ENCODE results near the gene C5orf22.
"Not testable (repeated sequence)": the region's sequence is repeated elsewhere in the genome, so short reads cannot be mapped to it uniquely, and the experiment has no call there.

Gene C5orf22

DNA sequence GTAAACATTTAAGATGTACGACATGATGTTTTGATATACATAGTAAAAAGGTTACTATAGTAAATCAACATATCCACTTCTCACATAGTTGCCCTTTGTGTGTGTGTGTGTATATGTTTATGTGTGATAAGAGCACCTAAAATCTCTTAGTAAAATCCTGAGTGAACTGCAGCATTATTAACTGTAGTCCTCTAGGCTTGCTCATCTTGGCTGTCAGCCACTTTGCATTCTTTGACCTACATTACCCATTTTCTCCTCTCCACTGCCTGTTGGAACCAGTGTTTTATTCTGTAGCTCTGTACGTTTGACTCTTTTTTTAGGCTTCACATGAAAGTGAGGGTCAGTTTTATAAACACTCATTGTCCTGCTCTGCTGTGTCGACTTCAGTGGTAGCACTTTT lies 24.4 kb downstream of the C5orf22 start:
- no peak for DNase-seq

DNA sequence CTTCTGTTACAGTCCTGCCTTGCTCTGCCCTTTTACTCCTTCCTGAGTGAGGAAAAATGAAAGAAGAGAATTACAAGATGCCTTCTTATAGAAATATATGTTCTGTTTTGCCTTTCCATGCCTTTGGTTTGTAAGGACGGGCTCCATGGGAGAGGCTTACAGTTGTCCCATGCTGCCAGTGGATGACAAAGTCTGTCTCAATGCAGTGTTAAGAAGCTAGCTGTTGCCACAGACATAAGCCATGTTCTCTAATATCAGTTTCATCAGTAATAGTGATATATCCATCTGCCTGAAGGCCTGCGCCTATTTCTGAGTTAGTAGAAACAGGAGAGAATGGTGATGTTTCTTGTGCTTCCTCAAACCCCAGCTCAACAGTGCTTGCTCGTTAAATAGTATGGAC lies 27.8 kb downstream of the C5orf22 start:
- DNase-seq, result no peak

DNA sequence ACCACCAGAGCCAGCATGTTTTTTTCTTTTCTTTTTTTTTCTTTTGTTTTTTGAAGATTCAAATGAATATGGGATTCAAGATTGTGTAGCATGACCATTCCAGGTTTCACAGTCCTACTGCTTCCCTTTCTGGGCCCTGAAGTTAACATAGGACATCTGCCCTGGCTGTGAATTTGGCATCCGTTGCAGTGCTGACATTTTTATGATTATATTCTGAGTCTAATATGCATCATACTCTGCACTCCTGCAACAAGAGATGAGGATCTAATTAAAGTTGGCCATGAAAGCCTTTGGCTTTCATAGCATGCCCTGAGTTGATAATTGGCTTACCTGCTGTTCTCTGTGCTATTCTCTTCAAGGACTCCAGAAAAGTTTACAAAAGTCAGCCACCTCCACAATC lies 29.8 kb downstream of the C5orf22 start:
- no peak for DNase-seq

DNA sequence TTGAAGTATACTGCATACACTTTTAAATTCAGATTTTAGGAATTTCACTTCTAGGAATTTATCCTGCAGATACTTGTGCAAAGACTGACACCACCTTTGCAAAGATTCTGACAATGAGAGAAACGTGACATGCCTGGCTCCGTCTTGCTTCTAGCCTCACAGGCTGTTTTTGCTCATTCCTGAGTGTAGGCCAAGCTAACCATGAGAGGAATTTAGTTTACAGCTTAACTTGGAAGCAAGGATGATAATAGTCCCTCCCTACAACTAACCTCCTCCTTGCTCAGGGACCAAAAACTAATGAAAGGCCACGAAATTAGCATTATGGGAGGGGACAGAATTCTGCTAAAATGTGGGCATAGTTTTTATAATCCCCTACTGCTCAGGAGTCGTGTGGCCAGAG lies 31.1 kb downstream of the C5orf22 start:
- DNase-seq, result no peak

DNA sequence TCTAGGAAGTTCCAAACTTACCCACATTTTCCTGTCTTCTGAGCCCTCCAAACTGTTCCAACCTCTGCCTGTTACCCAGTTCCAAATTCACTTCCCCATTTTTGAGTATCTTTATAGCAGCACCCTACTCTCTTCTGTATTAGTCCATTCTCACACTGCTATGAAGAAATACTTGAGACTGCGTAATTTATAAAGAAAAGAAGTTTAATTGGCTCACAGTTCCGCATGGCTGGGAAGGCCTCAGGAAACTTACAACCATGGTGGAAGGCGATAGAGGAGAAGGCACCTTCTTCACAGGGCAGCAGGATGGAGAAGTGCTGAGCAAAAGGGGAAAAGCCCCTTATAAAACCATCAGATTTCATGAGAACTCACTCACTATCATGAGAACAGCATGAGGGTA lies 34.3 kb downstream of the C5orf22 start:
- not testable (repeated sequence) for DNase-seq

DNA sequence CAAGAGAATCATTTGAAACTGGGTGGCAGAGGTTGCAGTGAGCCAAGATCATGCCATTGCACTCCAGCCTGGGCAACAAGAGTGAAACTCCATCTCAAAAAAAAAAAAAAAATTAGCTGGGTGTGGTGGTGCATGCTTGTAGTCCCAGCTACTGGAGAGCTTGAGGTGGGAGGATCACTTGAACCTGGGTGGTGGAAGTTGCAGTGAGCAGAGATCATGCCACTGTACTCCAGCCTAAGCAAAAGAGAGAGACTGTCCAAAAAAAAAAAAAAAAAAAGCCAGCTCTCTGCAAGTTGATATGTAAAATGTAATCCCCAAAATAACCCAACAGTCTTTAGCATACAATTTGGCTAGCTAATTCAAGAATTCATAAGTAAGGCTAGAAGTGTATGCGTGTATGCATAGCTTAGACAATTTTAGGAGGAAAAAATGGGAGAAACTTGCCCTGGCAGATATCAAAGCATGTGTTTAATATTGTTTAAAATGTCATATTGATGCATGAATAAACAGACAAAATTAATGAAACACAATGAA lies 36.3 kb downstream of the C5orf22 start:
- DNase-seq, result no peak

DNA sequence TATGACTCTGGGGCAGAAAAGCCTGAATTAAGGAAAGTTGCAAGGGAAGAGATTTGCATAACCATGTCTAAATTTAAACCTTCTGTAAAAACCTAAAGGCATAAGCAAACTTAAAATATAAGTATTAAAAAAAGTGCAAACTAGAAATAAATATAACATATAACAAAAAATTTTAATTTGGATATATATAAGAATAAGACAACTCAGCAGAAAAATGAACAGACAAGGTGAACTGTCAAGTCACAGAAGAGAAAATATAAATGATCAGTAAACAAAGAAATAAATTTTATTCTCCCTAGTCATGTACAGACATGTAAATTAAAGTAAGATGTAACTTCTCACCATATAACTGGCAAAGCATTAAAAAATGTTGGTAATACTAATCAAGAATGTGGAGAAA lies 37.0 kb downstream of the C5orf22 start:
- DNase-seq, result no peak

DNA sequence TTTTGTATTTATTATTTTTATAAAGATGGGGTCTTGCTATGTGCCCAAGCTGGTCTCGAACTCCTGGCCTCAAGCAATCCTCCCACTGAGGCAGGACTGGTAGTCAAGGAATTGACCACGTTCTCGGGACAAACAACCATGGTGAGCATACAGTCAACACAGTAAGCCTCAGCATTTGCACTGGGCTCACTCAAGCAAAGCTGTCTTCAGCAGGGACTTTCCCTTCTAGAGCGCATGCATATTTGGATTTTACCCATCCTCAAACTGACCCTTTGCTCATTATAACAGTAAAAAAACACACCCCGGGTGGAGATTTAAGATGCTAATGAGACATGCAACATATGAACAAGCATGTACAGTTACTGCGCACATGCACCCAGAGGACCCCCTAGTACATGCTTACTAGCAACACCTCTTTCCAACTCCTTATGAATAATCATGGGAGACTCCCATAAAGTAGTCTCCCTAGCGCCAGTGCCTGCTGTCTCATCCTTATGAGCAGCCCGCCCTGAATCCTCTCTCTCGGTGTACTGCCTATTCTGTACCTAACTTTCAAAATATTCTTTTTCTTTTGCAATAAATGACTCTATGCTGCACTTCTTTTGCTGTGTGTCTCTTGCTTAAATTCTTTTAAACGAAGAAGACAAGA lies 41.5 kb downstream of the C5orf22 start:
- DNase-seq, result no peak

DNA sequence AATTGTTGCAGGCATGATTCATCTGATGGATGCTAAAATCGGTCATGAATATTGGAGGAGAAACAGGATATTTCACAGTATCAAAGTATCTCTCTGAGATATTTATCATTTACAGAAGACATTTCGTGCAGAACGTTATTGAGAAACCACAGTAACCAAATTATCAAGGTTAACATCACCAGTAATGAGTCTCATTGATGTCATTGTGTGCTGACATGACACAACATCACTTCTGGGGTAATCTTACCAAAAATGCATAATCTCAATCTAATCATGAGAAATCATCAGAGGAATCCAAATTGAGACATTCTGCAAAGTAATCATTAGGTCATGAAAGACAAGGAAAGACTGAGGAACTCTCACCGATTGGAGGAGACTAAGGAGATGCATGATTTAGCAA lies 42.7 kb downstream of the C5orf22 start:
- no peak for DNase-seq

DNA sequence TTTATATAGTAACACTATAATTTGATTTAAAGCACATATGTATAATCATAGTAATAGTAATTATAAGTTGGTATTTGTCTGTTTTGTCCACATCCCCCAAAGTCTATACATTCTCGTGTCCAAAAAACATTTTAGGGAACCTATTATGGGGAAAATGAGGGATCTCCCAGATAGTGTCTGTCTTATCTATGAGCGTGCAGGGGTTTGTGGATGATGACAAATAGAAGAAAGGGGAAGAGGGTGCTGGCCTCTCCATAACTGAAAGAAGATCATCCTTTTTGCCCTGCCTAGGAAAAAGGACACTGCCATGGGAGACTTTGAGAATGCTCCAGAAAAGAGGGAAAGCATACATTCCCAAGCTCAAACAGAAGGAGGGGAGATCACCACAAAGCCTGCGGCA lies 45.3 kb downstream of the C5orf22 start:
- no peak for DNase-seq

DNA sequence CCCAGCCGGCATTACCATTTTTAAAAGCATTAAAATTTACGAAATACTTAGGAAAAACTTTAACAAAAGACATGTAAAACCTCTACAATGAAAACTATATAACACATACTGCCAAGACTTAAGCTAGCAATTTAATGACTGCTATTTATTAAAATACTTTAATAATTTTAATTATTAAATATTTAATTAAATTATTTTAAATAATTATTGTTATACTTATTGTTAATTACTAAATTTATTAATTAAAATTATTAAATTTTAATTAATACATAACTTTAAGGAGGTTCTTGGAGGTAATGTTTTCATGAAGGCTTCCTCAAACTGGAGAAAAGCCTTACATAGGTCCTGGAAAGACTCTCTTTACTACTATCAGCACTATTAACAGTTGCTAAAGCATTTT lies 47.5 kb downstream of the C5orf22 start:
- no peak for DNase-seq

DNA sequence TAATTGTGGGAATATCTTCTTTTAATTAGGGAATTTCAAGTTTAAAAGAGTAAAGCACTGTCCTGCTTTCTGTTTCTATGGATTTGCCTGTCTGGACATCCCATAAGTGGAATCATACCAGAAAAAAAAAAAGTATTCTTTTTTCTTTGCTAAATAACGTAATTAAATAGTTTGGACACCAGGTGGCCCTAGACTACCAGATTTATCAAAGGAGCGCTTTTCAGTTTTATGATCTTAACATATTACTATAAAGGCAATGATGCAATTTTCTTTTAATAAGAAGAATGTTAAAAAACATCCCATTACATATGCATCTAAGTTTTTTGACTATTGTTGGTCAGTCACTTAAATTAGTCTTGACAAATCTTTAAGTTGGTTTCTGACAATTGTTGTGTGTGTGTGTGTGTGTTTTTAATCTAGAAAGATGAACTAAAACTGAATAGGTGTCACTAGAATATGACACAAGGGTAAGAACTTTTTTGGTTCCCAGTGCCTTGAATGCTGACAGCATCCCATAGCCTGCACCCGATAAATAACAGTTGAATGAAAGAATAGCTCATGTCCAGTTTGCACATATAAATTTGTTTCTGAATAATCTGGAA lies 49.5 kb downstream of the C5orf22 start:
- no peak for DNase-seq

DNA sequence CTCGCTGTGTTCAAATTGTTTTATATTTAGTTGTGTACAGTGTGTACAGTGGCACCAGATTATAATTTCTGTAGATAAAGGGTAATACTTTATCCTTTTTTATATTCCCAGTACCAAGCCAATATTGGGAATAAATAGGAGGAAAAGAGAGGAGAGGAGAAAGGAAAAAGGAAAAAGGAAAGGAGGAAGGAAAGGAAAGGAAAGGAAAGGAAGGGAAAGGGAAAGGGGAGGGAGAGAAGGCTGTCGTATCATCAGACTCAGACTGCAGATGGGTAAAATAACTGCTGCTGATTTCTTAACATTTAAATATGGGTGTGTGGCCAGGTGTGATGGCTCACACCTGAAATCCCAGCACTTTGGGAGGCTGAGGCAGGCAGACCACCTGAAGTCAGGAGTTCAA lies 51.0 kb downstream of the C5orf22 start:
- DNase-seq, result no peak

DNA sequence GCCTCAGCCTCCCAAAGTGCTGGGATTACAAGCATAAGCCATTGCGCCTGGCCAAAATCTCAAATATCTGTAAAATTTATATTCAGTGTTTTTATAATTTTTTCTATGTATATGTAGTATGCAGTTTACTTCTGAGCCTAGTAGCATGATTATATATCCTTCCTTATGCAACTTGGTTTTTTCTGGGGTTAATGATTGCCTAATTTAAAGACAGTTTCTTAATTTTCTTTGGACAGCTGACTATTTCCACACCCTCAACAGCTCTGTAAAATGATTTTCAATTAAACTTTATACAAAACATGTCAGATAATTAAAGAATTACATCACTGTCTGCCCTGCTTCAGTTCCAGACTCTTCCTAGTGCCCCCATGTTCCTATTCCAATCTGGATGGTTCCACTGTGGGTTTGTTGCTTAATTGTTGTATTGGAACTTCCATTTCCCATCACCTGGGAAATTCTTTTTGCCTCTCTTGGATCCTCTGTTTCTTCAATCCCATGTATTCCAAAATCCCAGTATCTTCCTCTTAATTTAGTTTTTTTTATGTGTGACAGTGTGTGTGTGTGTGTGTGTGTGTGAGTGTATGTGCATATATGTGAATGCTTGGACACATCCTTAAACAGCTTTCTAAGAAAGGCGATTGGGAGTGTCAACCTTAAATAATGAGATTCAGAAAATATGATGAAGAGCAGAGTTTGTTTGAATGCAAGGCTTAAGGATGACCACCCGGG lies 53.2 kb downstream of the C5orf22 start:
- no peak for DNase-seq

DNA sequence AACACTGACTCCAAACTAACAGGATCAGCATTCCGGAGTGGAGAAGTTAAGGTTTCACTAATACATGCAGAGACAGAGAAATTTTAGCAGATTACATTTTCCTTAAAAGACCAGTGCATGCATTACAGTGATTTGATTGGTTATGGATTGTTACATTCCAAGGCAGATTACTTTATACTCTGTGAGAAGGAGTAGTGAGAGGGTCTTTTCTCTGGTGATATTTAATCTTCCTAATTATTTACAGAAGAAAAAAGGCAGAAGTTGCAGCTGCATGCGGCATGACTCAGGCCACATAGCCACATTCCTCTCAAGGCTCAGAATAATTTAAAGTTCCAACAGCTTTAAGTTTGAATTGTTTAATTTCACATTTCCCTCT lies 53.8 kb downstream of the C5orf22 start:
- DNase-seq, result no peak

DNA sequence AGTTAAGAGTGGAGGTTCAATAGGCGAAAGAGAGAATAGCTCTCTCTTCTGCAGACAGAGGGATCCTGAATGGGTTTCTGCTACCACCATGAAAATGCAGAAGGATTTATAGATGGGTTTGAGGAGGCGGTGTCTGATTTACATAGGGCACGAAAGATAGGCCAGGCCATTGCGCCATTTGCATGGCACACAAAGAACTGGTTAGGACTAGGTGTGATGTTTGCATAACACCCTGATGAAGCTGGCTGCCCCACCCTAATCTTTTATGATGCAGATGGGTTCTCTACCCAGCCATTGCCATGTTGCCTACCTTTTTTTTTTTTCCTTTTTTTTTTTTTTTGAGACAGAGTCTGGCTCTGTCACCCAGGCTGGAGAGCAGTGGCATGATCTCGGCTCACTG lies 55.4 kb downstream of the C5orf22 start:
- DNase-seq, result no peak

DNA sequence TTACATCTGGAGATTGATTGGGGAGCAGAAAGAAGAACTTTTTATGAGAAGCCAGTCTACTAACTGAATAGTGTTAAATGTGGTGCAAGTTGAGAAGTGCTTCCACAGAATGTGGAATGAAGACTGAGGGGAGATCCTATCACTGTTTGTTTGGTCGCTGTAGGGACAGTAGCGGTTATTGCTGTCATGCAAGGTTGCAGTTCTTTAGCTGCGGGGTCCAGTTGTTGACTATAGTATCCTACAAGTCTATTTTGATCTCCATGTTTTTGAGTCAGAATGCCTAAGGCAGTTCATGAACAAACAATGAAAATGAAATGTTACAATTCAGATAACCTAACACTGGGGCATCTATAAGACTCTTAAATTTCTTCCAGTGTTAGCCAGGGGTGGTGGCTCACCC lies 61.6 kb downstream of the C5orf22 start:
- DNase-seq, result no peak

DNA sequence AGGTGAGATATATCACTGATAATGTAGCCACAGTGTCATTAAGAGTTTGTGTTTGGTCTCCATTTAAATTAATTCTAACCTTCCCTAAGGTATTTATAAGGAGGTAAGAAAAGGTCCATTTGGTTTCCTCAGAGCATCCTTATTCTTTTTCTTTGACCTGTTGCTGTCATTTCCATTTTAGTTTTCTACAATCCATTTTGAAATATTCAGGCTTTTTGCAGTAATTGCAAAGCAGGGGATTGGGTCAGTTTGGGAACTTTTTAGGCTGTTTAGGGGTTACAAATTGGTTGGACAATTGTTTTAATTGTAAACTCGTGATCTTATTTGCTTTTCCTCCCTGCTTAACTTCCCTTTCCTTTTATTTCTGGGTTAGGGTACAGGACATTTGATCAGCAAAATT lies 64.3 kb downstream of the C5orf22 start:
- no peak for DNase-seq

DNA sequence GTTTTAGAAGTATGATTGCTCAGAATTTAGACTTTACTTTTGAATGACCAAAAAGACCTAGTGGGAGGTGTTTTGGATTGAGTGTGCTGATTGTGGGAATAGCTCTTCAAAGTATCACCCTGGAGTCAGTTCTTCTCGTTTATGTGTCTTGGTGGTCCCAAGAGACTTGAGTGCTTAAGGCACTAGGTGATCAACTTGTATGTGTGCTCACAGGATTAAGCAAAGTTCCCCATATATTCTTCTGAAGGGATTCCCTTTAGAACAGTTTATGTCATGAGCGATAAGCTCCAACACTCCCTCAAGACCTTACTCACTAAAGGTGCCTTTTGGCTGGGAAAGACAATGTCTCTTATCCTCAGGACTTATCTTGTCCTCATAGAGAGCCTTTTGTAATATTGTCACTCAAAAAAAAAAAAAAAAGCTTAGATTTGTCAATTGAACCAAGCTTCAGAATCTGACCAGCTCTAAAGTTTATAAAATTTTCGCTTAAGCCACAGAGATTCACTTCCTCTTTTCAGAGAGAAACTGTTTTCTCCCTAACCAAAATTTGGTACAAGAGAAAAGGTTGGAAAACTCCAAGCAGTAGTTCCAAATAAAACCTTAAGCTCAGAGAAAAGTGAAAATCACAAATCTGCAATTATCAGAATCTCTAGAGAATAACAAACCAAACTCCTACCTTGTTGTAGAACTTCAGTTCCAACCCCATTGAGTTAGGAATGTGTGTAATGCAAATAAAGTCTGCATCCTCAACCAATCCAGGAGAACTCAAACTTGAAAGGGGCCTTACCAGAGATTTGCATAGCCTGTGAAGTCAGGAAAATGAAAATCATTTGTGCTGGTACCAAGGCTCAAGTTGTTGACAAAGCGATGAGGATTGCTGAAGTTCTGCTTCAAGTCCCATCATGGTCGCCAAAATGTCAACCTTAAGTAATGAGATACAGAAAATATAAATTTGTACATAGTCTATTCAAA lies 66.8 kb downstream of the C5orf22 start:
- no peak for DNase-seq

DNA sequence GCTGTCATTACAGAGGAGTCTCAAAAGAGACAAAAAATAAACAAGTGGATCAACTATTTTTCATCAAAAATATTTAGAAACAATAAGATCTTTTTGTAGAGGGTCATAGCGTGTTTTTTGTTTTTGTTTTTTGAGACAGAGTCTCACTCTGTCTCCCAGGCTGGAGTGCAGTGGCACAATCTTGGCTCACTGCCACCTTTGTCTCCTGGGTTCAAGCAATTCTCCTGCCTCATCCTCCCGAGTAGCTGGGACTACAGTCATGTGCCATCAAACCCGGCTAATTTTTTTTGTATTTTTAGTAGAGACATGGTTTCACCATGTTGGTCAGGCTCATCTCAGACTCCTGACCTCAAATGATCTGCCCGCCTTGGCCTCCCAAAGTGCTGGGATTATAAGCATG lies 70.2 kb downstream of the C5orf22 start:
- DNase-seq, result not testable (repeated sequence)

DNA sequence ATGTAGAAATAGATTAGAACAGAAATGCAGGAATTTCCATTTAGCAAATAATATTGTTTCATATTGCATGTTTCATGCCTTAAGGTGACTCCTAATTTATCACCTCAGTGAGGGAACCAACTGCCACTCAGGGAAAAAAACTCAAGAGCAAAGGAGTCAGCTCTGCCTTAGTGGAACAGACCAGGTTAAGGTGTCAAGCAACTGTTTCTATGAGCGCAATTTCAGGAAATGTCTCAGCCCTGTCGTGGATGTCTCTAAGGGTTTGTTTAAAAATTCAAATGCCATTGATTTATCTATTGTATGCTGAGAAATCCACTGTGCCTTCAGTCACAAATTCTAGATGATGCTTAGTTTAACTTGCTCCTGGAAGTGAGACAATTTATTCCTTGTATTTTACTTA lies 72.1 kb downstream of the C5orf22 start:
- DNase-seq, result no peak

DNA sequence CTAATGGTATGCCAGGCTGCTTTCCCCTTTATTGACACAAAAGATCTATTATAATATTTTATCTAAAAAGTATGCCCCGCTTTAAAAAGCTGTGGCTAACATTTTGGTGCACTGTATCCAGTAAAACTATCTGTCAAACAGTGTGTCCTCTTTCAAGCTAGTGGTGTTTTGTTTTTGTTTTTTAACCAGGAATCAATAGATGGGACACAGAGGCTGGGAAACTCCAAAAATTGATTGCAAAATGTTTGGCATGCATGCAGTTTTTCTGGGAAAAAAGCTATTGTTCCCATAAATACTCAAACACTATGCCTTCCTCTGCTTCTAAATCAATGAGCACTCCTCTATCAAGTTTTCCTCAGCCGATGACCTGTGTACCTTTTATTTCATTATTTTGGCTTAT lies 72.5 kb downstream of the C5orf22 start:
- DNase-seq, result no peak
